A549 (cell line): ENCODE measurements around the gene KRTAP5-5. TPM values are rescaled to one million over a fixed set of nuclear protein-coding genes. Genes with fewer than 3 reads are reported as not detected.

Source experiments
- ATAC-seq, 2 experiments: fragments of 200-7000 bp in 1 of 2; fragments of >200 bp in 1 of 2; cut with Nextera tagmentation in 1 of 2; cut with Tn5 transposase in 1 of 2; 3 replicates each; pipeline versions ENCODE4 v1.8.0 to v1.9.1; 2018 to 2020; ENCODE audit warnings: mild to moderate bottlenecking in 1 of 2, moderate library complexity in 1 of 2
- CTCF ChIA-PET: fragments of 300-600 bp; sonication (Branson Sonifier 250); formaldehyde crosslinking; extraction: SDS; loops from one replicate; lab custom pipeline; 2021; ENCODE audit warnings: antibody characterized with exemption, inconsistent platforms; lab: Yijun Ruan, JAX
- POLR2A ChIA-PET: fragments of 350-600 bp; formaldehyde crosslinking; extraction: SDS; loops from one replicate; lab custom pipeline; 2021; ENCODE audit warnings: antibody characterized with exemption, inconsistent platforms; lab: Yijun Ruan, JAX
- DNase-seq, 2 experiments: peaks; one replicate each; pipeline versions ENCODE4 v3.0.0 to v3.0.0-alpha.2; 2011 to 2016; ENCODE audit warnings: low read depth in 1 of 2, low spot score in 1 of 2
- FAIRE-seq: peaks from 2 replicates; lab custom pipeline; 2011; peaks lifted over from hg19 to GRCh38; lab: Jason Lieb, UNC
- H3K27ac ChIP-seq, 2 experiments: fragments of >200 bp; sonication (Bioruptor Twin); formaldehyde crosslinking; 3 replicates each; pipeline ENCODE4 v1.5.1; 2016 to 2017
- H3K4me1 ChIP-seq: fragments of >200 bp; sonication (Bioruptor Twin); formaldehyde crosslinking; 3 replicates; pipeline ENCODE4 v1.6.1; 2016
- H3K4me2 ChIP-seq: fragments of >200 bp; sonication (Bioruptor Twin); formaldehyde crosslinking; 3 replicates; pipeline ENCODE4 v1.6.1; 2016
- H3K4me3 ChIP-seq: fragments of >200 bp; sonication (Bioruptor Twin); formaldehyde crosslinking; 3 replicates; pipeline ENCODE4 v1.5.1; 2016
- H3K9me3 ChIP-seq: fragments of >200 bp; sonication (Bioruptor Twin); formaldehyde crosslinking; 3 replicates; pipeline ENCODE4 v1.6.1; 2016
- BHLHE40 ChIP-seq: IDR thresholded peaks from 2 replicates; pipeline ENCODE4 v1.6.1; 2012; ENCODE audit warnings: low read depth, low read length, inconsistent platforms
- CEBPB ChIP-seq, 2 experiments: fragments of >200 bp in 1 of 2; sonication (Bioruptor Twin) in 1 of 2; formaldehyde crosslinking in 1 of 2; IDR thresholded peaks; 2 replicates each; pipeline ENCODE4 v1.6.1; 2012 to 2016
- CHD2 ChIP-seq: fragments of 150-350 bp; IDR thresholded peaks from 2 replicates; pipeline ENCODE4 v1.6.1; 2014; ENCODE audit warnings: low read length; ENCODE audit not compliant: partially characterized antibody
- GATA3 ChIP-seq: IDR thresholded peaks from 2 replicates; pipeline ENCODE4 v1.6.1; 2012; ENCODE audit warnings: borderline replicate concordance
- HDAC2 ChIP-seq: fragments of 200-600 bp; sonication (generic); IDR thresholded peaks from 2 replicates; pipeline ENCODE4 v1.6.1; 2016
- HEYL ChIP-seq: fragments of 250-450 bp; sonication (Bioruptor Pico); IDR thresholded peaks from 2 replicates; pipeline ENCODE4 v1.8.0; 2021; ENCODE audit warnings: mild to moderate bottlenecking, moderate library complexity
- HOXA7 ChIP-seq: fragments of 250-450 bp; sonication (Bioruptor Pico); IDR thresholded peaks from 2 replicates; pipeline ENCODE4 v1.5.0; 2020; ENCODE audit warnings: mild to moderate bottlenecking, moderate library complexity
- MAFK ChIP-seq: fragments of 450-650 bp; IDR thresholded peaks from 2 replicates; pipeline ENCODE4 v1.6.1; 2014; ENCODE audit not compliant: partially characterized antibody
- MYC ChIP-seq: IDR thresholded peaks from 2 replicates; pipeline ENCODE4 v1.6.1; 2012; ENCODE audit warnings: mild to moderate bottlenecking, inconsistent platforms, low read length, improper control_type of control experiment, borderline replicate concordance
- NFE2L2 ChIP-seq: fragments of 150-350 bp; conservative IDR thresholded peaks from 2 replicates; pipeline ENCODE4 v1.6.1; 2014; ENCODE audit warnings: low read length
- NPAS2 ChIP-seq: fragments of 250-450 bp; sonication (Bioruptor Pico); IDR thresholded peaks from 2 replicates; pipeline ENCODE4 v1.8.0; 2022; ENCODE audit warnings: mild to moderate bottlenecking, moderate library complexity, borderline replicate concordance
- PHF8 ChIP-seq: fragments of 200-600 bp; sonication (generic); IDR thresholded peaks from 2 replicates; pipeline ENCODE4 v1.6.1; 2016; ENCODE audit warnings: low read depth, mild to moderate bottlenecking, antibody characterized with exemption, moderate library complexity, borderline replicate concordance
- POLR2A ChIP-seq: IDR thresholded peaks from 2 replicates; pipeline ENCODE4 v1.6.1; 2012; ENCODE audit warnings: mild to moderate bottlenecking, low read length
- POLR2AphosphoS2 ChIP-seq: conservative IDR thresholded peaks from 2 replicates; pipeline ENCODE4 v1.6.1; 2012; ENCODE audit warnings: low read length, improper control_type of control experiment, inconsistent platforms
- RAD21 ChIP-seq, 2 experiments: fragments of >200 bp in 1 of 2; sonication (Bioruptor Twin) in 1 of 2; formaldehyde crosslinking in 1 of 2; IDR thresholded peaks in 1 of 2; conservative IDR thresholded peaks in 1 of 2; 2 replicates in 1 of 2; 3 replicates in 1 of 2; pipeline ENCODE4 v1.6.1; 2012 to 2018; ENCODE audit warnings: inconsistent platforms in 1 of 2
- RCOR1 ChIP-seq: fragments of 150-350 bp; IDR thresholded peaks from 2 replicates; pipeline ENCODE4 v1.6.1; 2014; ENCODE audit warnings: antibody characterized with exemption, low read length, low read depth
- RFX5 ChIP-seq: fragments of 450-650 bp; IDR thresholded peaks from 2 replicates; pipeline ENCODE4 v1.7.1; 2014; ENCODE audit warnings: antibody characterized with exemption, mild to moderate bottlenecking, moderate library complexity
- TFCP2L1 ChIP-seq: fragments of 250-450 bp; sonication (Bioruptor Pico); IDR thresholded peaks from 2 replicates; pipeline ENCODE4 v1.5.0; 2021; ENCODE audit warnings: mild to moderate bottlenecking
- ZNF302 ChIP-seq: fragments of 250-450 bp; sonication (Bioruptor Pico); IDR thresholded peaks from 2 replicates; pipeline ENCODE4 v1.9.0; 2021; ENCODE audit warnings: inconsistent platforms, mild to moderate bottlenecking, moderate library complexity
- WGBS: methylation state at CpG from one replicate; pipeline ENCODE4 v1.1.6; 2017; ENCODE audit errors: missing lambda C conversion rate; 5-methylcytosine and 5-hydroxymethylcytosine counted together
- polyA plus RNA-seq, 4 experiments: library from polyadenylated mRNA; depleted of rRNA in 3 of 4; stranded (reverse); fragments of >200 nt; fragmentation: RNase III in 1 of 4; extraction: RNeasy Plus Mini Kit Qiagen cat#74134 plus additional on column Dnase treatment in 1 of 4; gene quantifications; 2 replicates in 3 of 4; 3 replicates in 1 of 4; pipeline ENCODE4 v1.2.3, GENCODE V29; 2011 to 2017
- TF ChIP-seq, protein P1 (sequence below): fragments of >200 bp; sonication (Bioruptor Twin); formaldehyde crosslinking; IDR thresholded peaks from 3 replicates; pipeline ENCODE4 v1.5.1; 2016
- TF ChIP-seq, protein P2 (sequence below): fragments of 200-600 bp; sonication (generic); IDR thresholded peaks from 2 replicates; pipeline ENCODE4 v1.6.1; 2016; ENCODE audit warnings: antibody characterized with exemption, mild to moderate bottlenecking, moderate library complexity
- TF ChIP-seq, protein P3 (sequence below): fragments of >200 bp; sonication (Bioruptor Twin); formaldehyde crosslinking; IDR thresholded peaks from 2 replicates; pipeline ENCODE4 v1.6.1; 2016
- TF ChIP-seq, protein P4 (sequence below): fragments of 250-450 bp; sonication (Bioruptor Pico); IDR thresholded peaks from 2 replicates; pipeline ENCODE4 v1.5.0; 2021; ENCODE audit warnings: mild to moderate bottlenecking, moderate library complexity, borderline replicate concordance

Gene KRTAP5-5
- polyA plus RNA-seq, 2 of the 4 experiments (the other 2 are of a cell fraction), result not detected

GRCh38 chr11:1636291-1636950, 6.8 kb downstream of the KRTAP5-5 start:
- CTCF ChIA-PET, result interaction anchor here (1.3 to 6.3 kb wide), 2 partner anchors 9 to 516 kb away, joined by 3 to 54 read pairs; partner anchors contain the start of gene KRTAP5-5

GRCh38 chr11:1637628-1638027, 8.1 kb downstream of the KRTAP5-5 start:
- no peak for DNase-seq
- ChIA-PET POLR2A (no interaction called here), CTCF (interaction anchor here (1.0 to 6.3 kb wide), 8 partner anchors 10 to 515 kb away, joined by 3 to 57 read pairs (median 8); partner anchors contain the start of genes KRTAP5-5 and SYT8)
- no peaks in the 10 kb centered on the region for H3K9me3 ChIP-seq
- WGBS, result 52% methylated on average over 2 of the region's 2 CpGs
- H3K27ac ChIP-seq, result no peak overlapping the region
- no peaks in the 10 kb centered on the region for H3K4me1 ChIP-seq
- H3K4me2 ChIP-seq, result no peak overlapping the region
- no peak overlapping the region for H3K4me3 ChIP-seq
- TF ChIP-seq MYC (no peak), POLR2AphosphoS2 (no peak), NFE2L2 (no peak), PHF8 (no peak), HOXA7 (CRISPR knock-in tag) (no peak), GATA3 (no peak), MAFK (peak; percentile 40), BHLHE40 (no peak)
- no peak for FAIRE-seq
- ATAC-seq, result no peak

More at GRCh38 chr11:1636291-1636950, 6.8 kb downstream of the KRTAP5-5 start:
- no peak for TF ChIP-seq TFCP2L1 (CRISPR knock-in tag)
- TF ChIP-seq RAD21 (conservative IDR thresholded peaks at IDR 0.05 in 1 of 2, IDR thresholded peaks at IDR 0.05 in 1 of 2), result no peak
- no peak for TF ChIP-seq HEYL (CRISPR knock-in tag)
- no peak for TF ChIP-seq CEBPB (IDR thresholded peaks at IDR 0.05)
- no peak for TF ChIP-seq CHD2
- no peak for TF ChIP-seq RCOR1
- TF ChIP-seq NFE2L2, result no peak
- no peak for TF ChIP-seq BHLHE40
- no peak for TF ChIP-seq ZNF302 (CRISPR knock-in tag)
- TF ChIP-seq POLR2A, result no peak
- TF ChIP-seq, all 56 proteins: peak for 0
- no peak for FAIRE-seq
- no peak for ATAC-seq
- WGBS, result 62% methylated on average over 19 of the region's 19 CpGs
- no peak for DNase-seq
- Histone ChIP-seq H3K4me3 (no peak overlapping the region), H3K9me3 (no peaks in the 10 kb centered on the region), H3K4me1 (no peaks in the 10 kb centered on the region), H3K4me2 (no peak overlapping the region), H3K27ac (no peak overlapping the region)
- POLR2A ChIA-PET, result no interaction called here

GRCh38 chr11:1638344-1638743, 8.8 kb downstream of the KRTAP5-5 start:
- WGBS, result 34% methylated on average over 8 of the region's 8 CpGs
- Histone ChIP-seq H3K27ac (no peak overlapping the region), H3K9me3 (no peaks in the 10 kb centered on the region), H3K4me2 (no peak overlapping the region), H3K4me3 (no peak overlapping the region), H3K4me1 (no peaks in the 10 kb centered on the region)
- DNase-seq (no peak), FAIRE-seq (no peak), ATAC-seq (no peak)
- POLR2A ChIA-PET, result no interaction called here
- CTCF ChIA-PET, result interaction anchor here (2.0 to 6.3 kb wide), 8 partner anchors 11 to 514 kb away, joined by 4 to 57 read pairs (median 28); partner anchors contain the start of genes KRTAP5-5 and SYT8
- TF ChIP-seq NFE2L2 (no peak), RAD21 (conservative IDR thresholded peaks at IDR 0.05 in 1 of 2, IDR thresholded peaks at IDR 0.05 in 1 of 2) (no peak), HDAC2 (no peak), NPAS2 (CRISPR knock-in tag) (no peak), POLR2AphosphoS2 (no peak), RFX5 (no peak), HOXA7 (CRISPR knock-in tag) (no peak)
- TF ChIP-seq, protein P1, sequence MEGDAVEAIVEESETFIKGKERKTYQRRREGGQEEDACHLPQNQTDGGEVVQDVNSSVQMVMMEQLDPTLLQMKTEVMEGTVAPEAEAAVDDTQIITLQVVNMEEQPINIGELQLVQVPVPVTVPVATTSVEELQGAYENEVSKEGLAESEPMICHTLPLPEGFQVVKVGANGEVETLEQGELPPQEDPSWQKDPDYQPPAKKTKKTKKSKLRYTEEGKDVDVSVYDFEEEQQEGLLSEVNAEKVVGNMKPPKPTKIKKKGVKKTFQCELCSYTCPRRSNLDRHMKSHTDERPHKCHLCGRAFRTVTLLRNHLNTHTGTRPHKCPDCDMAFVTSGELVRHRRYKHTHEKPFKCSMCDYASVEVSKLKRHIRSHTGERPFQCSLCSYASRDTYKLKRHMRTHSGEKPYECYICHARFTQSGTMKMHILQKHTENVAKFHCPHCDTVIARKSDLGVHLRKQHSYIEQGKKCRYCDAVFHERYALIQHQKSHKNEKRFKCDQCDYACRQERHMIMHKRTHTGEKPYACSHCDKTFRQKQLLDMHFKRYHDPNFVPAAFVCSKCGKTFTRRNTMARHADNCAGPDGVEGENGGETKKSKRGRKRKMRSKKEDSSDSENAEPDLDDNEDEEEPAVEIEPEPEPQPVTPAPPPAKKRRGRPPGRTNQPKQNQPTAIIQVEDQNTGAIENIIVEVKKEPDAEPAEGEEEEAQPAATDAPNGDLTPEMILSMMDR, result no peak
- TF ChIP-seq, protein P2, sequence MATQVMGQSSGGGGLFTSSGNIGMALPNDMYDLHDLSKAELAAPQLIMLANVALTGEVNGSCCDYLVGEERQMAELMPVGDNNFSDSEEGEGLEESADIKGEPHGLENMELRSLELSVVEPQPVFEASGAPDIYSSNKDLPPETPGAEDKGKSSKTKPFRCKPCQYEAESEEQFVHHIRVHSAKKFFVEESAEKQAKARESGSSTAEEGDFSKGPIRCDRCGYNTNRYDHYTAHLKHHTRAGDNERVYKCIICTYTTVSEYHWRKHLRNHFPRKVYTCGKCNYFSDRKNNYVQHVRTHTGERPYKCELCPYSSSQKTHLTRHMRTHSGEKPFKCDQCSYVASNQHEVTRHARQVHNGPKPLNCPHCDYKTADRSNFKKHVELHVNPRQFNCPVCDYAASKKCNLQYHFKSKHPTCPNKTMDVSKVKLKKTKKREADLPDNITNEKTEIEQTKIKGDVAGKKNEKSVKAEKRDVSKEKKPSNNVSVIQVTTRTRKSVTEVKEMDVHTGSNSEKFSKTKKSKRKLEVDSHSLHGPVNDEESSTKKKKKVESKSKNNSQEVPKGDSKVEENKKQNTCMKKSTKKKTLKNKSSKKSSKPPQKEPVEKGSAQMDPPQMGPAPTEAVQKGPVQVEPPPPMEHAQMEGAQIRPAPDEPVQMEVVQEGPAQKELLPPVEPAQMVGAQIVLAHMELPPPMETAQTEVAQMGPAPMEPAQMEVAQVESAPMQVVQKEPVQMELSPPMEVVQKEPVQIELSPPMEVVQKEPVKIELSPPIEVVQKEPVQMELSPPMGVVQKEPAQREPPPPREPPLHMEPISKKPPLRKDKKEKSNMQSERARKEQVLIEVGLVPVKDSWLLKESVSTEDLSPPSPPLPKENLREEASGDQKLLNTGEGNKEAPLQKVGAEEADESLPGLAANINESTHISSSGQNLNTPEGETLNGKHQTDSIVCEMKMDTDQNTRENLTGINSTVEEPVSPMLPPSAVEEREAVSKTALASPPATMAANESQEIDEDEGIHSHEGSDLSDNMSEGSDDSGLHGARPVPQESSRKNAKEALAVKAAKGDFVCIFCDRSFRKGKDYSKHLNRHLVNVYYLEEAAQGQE, result no peak
- TF ChIP-seq, protein P3, sequence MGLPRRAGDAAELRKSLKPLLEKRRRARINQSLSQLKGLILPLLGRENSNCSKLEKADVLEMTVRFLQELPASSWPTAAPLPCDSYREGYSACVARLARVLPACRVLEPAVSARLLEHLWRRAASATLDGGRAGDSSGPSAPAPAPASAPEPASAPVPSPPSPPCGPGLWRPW, result no peak
- TF ChIP-seq, protein P4, sequence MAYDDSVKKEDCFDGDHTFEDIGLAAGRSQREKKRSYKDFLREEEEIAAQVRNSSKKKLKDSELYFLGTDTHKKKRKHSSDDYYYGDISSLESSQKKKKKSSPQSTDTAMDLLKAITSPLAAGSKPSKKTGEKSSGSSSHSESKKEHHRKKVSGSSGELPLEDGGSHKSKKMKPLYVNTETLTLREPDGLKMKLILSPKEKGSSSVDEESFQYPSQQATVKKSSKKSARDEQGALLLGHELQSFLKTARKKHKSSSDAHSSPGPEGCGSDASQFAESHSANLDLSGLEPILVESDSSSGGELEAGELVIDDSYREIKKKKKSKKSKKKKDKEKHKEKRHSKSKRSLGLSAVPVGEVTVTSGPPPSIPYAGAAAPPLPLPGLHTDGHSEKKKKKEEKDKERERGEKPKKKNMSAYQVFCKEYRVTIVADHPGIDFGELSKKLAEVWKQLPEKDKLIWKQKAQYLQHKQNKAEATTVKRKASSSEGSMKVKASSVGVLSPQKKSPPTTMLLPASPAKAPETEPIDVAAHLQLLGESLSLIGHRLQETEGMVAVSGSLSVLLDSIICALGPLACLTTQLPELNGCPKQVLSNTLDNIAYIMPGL (CRISPR knock-in tag), result no peak
